Breast epithelium (tissue), 4 donors: ENCODE results near the gene PHOX2B. TPM values are rescaled to one million over a fixed set of nuclear protein-coding genes. Genes with fewer than 3 reads are reported as not detected.
"Not testable (repeated sequence)": the region's sequence is repeated elsewhere in the genome, so short reads cannot be mapped to it uniquely, and the experiment has no call there.

Source experiments
- DNase-seq, 2 donors: peaks; one replicate each; pipeline ENCODE4 v3.0.0-alpha.2; 2019; ENCODE audit warnings: low spot score in 2 of 2
- H3K27ac ChIP-seq, 2 donors: fragments of 200-600 bp; sonication (generic) in 1 of 2; one replicate each; pipeline ENCODE4 v1.5.1; 2016 to 2019; ENCODE audit warnings: mild to moderate bottlenecking in 1 of 2
- H3K27me3 ChIP-seq, 2 donors: fragments of 200-600 bp; sonication (generic) in 1 of 2; one replicate each; pipeline versions ENCODE4 v1.5.1 to v1.6.0; 2017 to 2019; ENCODE audit warnings: control low read depth in 1 of 2, mild to moderate bottlenecking in 1 of 2
- H3K36me3 ChIP-seq: fragments of 200-600 bp; one replicate; pipeline ENCODE4 v1.5.1; 2019
- H3K4me1 ChIP-seq, 2 donors: fragments of 200-600 bp; sonication (generic); one replicate each; pipeline ENCODE4 v1.5.1; 2016 to 2019; ENCODE audit warnings: control low read depth in 1 of 2
- H3K4me3 ChIP-seq, 3 donors: fragments of 200-600 bp; sonication (generic); 1 replicate in 2 of 3; 2 replicates in 1 of 3; pipeline ENCODE4 v1.5.1; 2016 to 2019; ENCODE audit warnings: mild to moderate bottlenecking in 3 of 3, moderate library complexity in 2 of 3
- H3K9me3 ChIP-seq, 2 donors: fragments of 200-600 bp; sonication (generic) in 1 of 2; one replicate each; pipeline ENCODE4 v1.5.1; 2016 to 2019; ENCODE audit warnings: control low read depth in 1 of 2
- POLR2A ChIP-seq: fragments of 450-650 bp; IDR thresholded peaks from one replicate; pipeline ENCODE4 v1.6.1; 2016; ENCODE audit warnings: antibody characterized with exemption, mild to moderate bottlenecking, moderate library complexity
- POLR2AphosphoS5 ChIP-seq, 3 donors: sonication (generic); formaldehyde crosslinking; IDR thresholded peaks; one replicate each; pipeline ENCODE4 v1.6.1; 2017; ENCODE audit warnings: antibody characterized with exemption in 3 of 3
- intact Hi-C: fragments of 100-400 bp; cut with DNase I; formaldehyde crosslinking; loops from one replicate; pipeline ENCODE4 v1.15.1; 2023; ENCODE audit warnings: low total_unique reads
- total RNA-seq, 3 donors: library from RNA; depleted of rRNA; stranded (reverse); fragments of >200 nt; gene quantifications; one replicate each; pipeline ENCODE4 v1.1.0, GENCODE V29; 2016
- TF ChIP-seq, protein P1 (sequence below), 3 donors: fragments of 450-650 bp; IDR thresholded peaks; one replicate each; pipeline ENCODE4 v1.5.1; 2016 to 2017; ENCODE audit warnings: antibody characterized with exemption in 3 of 3, mild to moderate bottlenecking in 3 of 3, moderate library complexity in 3 of 3

The PHOX2B gene
- total RNA-seq, 3 donors from 2014 or later: not detected

DNA sequence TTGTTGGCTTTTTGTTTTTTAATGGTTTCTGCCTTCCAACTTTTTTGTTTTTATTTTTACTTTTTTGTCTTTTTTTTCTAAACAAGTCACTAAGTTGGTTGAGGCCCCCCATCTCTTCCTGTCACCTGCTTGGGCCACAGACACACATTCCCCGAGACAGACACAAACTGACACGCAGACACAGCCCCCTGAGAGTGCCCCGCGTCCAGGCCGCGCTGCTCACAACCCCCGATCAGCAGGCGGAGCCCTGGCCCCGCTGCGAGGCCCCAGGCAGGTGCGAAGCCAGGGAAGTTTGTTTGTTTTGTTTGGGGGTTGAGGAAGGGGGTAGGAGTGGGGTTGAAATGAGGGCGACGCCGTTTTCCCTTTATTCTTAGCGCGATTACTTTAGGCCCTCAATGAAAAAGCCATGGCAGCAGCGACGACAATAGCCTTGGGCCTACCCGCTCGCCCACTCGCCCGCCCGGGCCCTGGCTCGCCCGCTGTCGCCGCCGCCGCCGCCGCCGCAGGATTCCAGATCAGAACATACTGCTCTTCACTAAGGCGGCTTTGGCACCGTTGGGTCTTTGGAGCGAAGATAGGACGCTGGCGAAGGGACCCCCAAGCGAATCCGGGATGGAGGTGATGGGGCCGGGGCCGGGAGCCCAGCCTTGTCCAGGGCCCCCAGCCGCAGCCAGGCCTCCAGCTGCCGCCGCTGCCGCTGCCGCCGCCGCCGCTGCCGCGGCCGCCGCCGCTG is 3.1 kb downstream of the PHOX2B start:
- no peaks in the 10 kb centered on the region for H3K36me3 ChIP-seq
- DNase-seq: no peak
- H3K27ac ChIP-seq: no peak overlapping the region
- no peaks in the 10 kb centered on the region for H3K9me3 ChIP-seq
- intact Hi-C loops: no loop called here
- TF ChIP-seq POLR2AphosphoS5 (IDR thresholded peaks at IDR 0.05) (no peak), POLR2A (no peak)
- TF ChIP-seq, protein P1, sequence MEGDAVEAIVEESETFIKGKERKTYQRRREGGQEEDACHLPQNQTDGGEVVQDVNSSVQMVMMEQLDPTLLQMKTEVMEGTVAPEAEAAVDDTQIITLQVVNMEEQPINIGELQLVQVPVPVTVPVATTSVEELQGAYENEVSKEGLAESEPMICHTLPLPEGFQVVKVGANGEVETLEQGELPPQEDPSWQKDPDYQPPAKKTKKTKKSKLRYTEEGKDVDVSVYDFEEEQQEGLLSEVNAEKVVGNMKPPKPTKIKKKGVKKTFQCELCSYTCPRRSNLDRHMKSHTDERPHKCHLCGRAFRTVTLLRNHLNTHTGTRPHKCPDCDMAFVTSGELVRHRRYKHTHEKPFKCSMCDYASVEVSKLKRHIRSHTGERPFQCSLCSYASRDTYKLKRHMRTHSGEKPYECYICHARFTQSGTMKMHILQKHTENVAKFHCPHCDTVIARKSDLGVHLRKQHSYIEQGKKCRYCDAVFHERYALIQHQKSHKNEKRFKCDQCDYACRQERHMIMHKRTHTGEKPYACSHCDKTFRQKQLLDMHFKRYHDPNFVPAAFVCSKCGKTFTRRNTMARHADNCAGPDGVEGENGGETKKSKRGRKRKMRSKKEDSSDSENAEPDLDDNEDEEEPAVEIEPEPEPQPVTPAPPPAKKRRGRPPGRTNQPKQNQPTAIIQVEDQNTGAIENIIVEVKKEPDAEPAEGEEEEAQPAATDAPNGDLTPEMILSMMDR (IDR thresholded peaks at IDR 0.05): no peak
- no peaks in the 10 kb centered on the region for H3K4me1 ChIP-seq
- peak overlapping the region in 1 of 3 donors; percentile 15 for H3K4me3 ChIP-seq
- peaks cover 6 to 73% of the 10 kb centered on the region in 2 donors for H3K27me3 ChIP-seq

DNA sequence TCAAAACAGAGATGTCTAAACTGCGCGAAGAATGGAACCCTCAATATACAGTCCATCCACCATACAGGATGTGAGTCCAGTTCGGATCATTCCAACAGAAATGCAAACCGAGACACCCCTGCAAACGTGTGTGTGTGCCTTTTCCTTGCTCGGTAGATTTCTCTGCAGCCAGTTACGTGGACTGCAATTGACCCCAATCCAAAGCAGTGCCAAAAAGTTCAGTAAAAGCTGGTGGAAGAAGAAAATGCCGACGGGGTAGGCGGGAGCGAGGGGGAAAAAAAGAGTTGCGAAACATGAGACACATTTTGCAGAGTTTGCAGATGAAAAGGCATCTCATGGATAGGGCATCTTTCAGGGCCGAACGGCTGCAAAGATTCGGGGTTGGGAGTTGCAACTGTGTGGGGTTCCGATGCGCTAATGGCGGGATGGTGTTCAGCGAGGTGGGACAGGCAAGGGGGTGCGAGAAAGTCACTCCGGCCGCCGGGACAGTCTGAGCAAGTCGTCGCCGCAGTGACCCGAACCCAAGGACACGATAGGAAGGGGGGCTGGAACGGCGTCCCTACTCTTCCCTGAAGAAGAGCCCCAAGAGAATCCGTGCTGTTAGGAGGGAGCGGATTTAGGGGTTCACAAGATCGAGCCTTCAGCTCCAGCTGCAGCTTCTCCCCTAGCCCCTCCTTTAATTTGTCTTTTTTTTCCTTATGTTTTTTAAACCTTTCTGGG is 3.8 kb downstream of the PHOX2B start:
- H3K27ac ChIP-seq: no peak overlapping the region
- no peak for DNase-seq
- intact Hi-C loops: no loop called here
- no peaks in the 10 kb centered on the region for H3K4me1 ChIP-seq
- TF ChIP-seq POLR2A (no peak), POLR2AphosphoS5 (IDR thresholded peaks at IDR 0.05) (no peak)
- TF ChIP-seq, protein P1 (IDR thresholded peaks at IDR 0.05): no peak
- H3K27me3 ChIP-seq: peaks cover 6 to 66% of the 10 kb centered on the region in 2 donors
- no peaks in the 10 kb centered on the region for H3K36me3 ChIP-seq
- H3K4me3 ChIP-seq: no peak overlapping the region
- no peaks in the 10 kb centered on the region for H3K9me3 ChIP-seq

DNA sequence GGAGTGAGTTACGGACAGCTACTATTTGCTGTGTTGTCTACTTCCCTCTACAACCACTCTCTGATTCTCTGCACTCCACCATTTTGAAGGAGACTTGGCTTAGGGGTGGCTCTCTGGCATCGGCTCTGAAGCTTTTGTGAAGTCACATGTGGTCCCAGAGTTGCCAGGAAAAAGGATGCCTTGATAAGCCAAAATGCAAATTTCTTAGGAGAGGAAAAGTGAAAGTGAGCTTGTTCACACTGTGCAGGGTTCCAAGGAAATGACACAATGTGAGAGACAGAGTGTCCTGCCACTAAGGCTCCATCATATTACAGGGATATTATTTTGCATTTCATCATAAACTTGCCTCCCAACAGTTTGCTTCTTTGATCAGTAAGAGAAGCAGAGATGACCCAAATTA is 7.2 kb downstream of the PHOX2B start:
- H3K36me3 ChIP-seq: no peaks in the 10 kb centered on the region
- TF ChIP-seq, protein P1 (IDR thresholded peaks at IDR 0.05): no peak
- TF ChIP-seq POLR2AphosphoS5 (IDR thresholded peaks at IDR 0.05) (no peak), POLR2A (no peak)
- no peaks in the 10 kb centered on the region for H3K9me3 ChIP-seq
- intact Hi-C loops: no loop called here
- peaks cover 0 to 32% of the 10 kb centered on the region in 2 donors for H3K27me3 ChIP-seq
- no peak for DNase-seq
- no peak overlapping the region for H3K4me3 ChIP-seq
- no peak overlapping the region for H3K27ac ChIP-seq
- no peaks in the 10 kb centered on the region for H3K4me1 ChIP-seq

DNA sequence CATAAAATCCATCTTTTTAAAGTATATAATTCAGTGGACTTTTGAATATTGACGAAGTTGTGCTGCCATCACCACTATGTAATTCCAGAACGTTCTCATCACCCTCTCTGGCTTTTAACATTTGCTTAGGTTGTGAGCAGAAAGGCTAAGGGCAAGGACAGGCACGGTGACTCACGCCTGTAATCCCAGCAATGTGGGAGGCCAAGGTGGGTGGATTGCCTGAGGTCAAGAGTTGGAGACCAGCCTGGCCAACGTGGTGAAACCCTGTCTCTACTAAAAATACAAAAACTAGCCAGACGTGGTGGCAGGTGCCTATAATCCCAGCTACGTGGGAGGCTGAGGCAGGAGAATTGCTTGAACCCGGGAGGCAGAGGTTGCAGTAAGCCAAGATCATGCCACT is 11.0 kb downstream of the PHOX2B start:
- H3K27me3 ChIP-seq, H3K27ac ChIP-seq, H3K4me1 ChIP-seq, DNase-seq, H3K4me3 ChIP-seq, intact Hi-C loops, H3K9me3 ChIP-seq, H3K36me3 ChIP-seq: not testable (repeated sequence)

DNA sequence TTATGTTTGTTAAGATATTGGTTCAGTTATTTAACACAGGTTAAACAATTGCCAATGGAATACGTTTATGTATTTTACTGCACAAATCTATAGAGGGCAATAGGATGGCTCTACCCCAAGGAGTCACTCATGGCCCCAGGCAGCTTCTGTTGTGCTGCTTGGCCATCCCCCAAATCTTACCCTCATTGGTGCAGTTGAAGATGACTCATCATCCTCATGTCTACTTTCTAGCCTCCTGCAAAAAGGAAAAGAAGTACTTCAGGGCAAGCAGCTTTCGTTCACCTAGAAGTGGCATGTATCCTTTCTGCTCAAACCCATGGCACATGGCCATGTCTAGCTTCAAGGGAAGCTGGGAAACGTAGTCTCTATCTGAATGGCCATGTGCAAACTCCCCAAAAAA is 14.2 kb downstream of the PHOX2B start:
- Histone ChIP-seq H3K9me3 (no peaks in the 10 kb centered on the region), H3K27ac (no peak overlapping the region), H3K36me3 (no peaks in the 10 kb centered on the region), H3K27me3 (no peaks in the 10 kb centered on the region), H3K4me3 (no peak overlapping the region), H3K4me1 (no peaks in the 10 kb centered on the region)
- TF ChIP-seq, protein P1 (IDR thresholded peaks at IDR 0.05): no peak
- no peak for TF ChIP-seq POLR2AphosphoS5 (IDR thresholded peaks at IDR 0.05)
- no peak for TF ChIP-seq POLR2A
- DNase-seq: no peak
- intact Hi-C loops: no loop called here
